Mesodermal cell (in vitro differentiated cells): ENCODE results near the gene IFNA6.

Experiments
- H3K27ac ChIP-seq: 2 replicates; pipeline ENCODE4 v1.7.0; 2013; ENCODE audit warnings: mild to moderate bottlenecking, low read depth, low read length, moderate library complexity; ENCODE audit not compliant: severe bottlenecking
- H3K36me3 ChIP-seq: 2 replicates; pipeline ENCODE4 v1.7.1; 2013; ENCODE audit warnings: mild to moderate bottlenecking, low read length, moderate library complexity; ENCODE audit not compliant: control insufficient read depth, insufficient read depth
- H3K4me1 ChIP-seq: one replicate; pipeline ENCODE4 v1.7.1; 2013; ENCODE audit warnings: mild to moderate bottlenecking, low read length; ENCODE audit not compliant: insufficient read depth, control insufficient read depth, poor library complexity, severe bottlenecking
- H3K4me3 ChIP-seq: 2 replicates; pipeline ENCODE4 v1.7.0; 2013; ENCODE audit warnings: low read length, control low read depth, mild to moderate bottlenecking; ENCODE audit not compliant: insufficient read depth, poor library complexity, severe bottlenecking; ENCODE audit errors: extremely low read depth
- H3K9me3 ChIP-seq: 2 replicates; pipeline ENCODE4 v1.7.1; 2013; ENCODE audit warnings: mild to moderate bottlenecking, low read length, moderate library complexity; ENCODE audit not compliant: control insufficient read depth
- WGBS, 2 experiments: methylation state at CpG; one replicate each; pipeline ENCODE4 v1.1.5; 2013; ENCODE audit warnings: missing lambda C conversion rate in 2 of 2; ENCODE audit not compliant: insufficient coverage in 2 of 2; 5-methylcytosine and 5-hydroxymethylcytosine counted together

Gene IFNA6

GRCh38 chr9:21324047-21324446 is 26.6 kb downstream of the IFNA6 start:
- peaks cover 40% of the 10 kb centered on the region for H3K36me3 ChIP-seq
- WGBS, 2 experiments = 94 to 96% methylated on average over 3 to 4 of the region's 4 CpGs

GRCh38 chr9:21322911-21323461 is 27.7 kb downstream of the IFNA6 start:
- Histone ChIP-seq H3K4me3 (no peak overlapping the region), H3K36me3 (peaks cover 40% of the 10 kb centered on the region), H3K27ac (no peak overlapping the region), H3K4me1 (no peaks in the 10 kb centered on the region), H3K9me3 (no peaks in the 10 kb centered on the region)
- WGBS, 2 experiments = 91 to 93% methylated on average over 5 of the region's 5 CpGs

More at GRCh38 chr9:21324047-21324446, 26.6 kb downstream of the IFNA6 start:
- H3K4me1 ChIP-seq = no peaks in the 10 kb centered on the region
- H3K27ac ChIP-seq = no peak overlapping the region
- no peaks in the 10 kb centered on the region for H3K9me3 ChIP-seq
- H3K4me3 ChIP-seq = no peak overlapping the region

GRCh38 chr9:21320465-21320864 is 30.2 kb downstream of the IFNA6 start:
- no peaks in the 10 kb centered on the region for H3K9me3 ChIP-seq
- no peaks in the 10 kb centered on the region for H3K4me1 ChIP-seq
- H3K36me3 ChIP-seq = peaks cover 33% of the 10 kb centered on the region
- WGBS, 2 experiments = 79% methylated on average over 2 of the region's 2 CpGs; no CpG with 5 or more reads in 1 of the 2 experiments
- no peak overlapping the region for H3K27ac ChIP-seq
- H3K4me3 ChIP-seq = no peak overlapping the region

- Histone ChIP-seq H3K27ac (no peak overlapping the region), H3K9me3 (no peaks in the 10 kb centered on the region), H3K36me3 (peaks cover 13% of the 10 kb centered on the region), H3K4me3 (no peak overlapping the region), H3K4me1 (no peaks in the 10 kb centered on the region)
- 0 to 33% methylated on average over 1 of the region's 7 CpGs for WGBS, 2 experiments
These were observed 32.4 kb downstream of the IFNA6 start for GRCh38 chr9:21317956-21318923.

GRCh38 chr9:21316860-21317259 is 33.8 kb downstream of the IFNA6 start:
- H3K4me3 ChIP-seq = no peak overlapping the region
- H3K27ac ChIP-seq = no peak overlapping the region
- WGBS, 2 experiments = 36% methylated on average over 3 of the region's 3 CpGs; no CpG with 5 or more reads in 1 of the 2 experiments
- no peaks in the 10 kb centered on the region for H3K4me1 ChIP-seq
- peaks cover 2% of the 10 kb centered on the region for H3K9me3 ChIP-seq
- H3K36me3 ChIP-seq = peaks cover 3% of the 10 kb centered on the region

- Histone ChIP-seq H3K4me1 (no peaks in the 10 kb centered on the region), H3K27ac (no peak overlapping the region), H3K4me3 (no peak overlapping the region), H3K36me3 (no peaks in the 10 kb centered on the region), H3K9me3 (peaks cover 5% of the 10 kb centered on the region)
- 78 to 89% methylated on average over 3 to 5 of the region's 8 CpGs for WGBS, 2 experiments
These were observed 34.5 kb downstream of the IFNA6 start for GRCh38 chr9:21316032-21316842.

- no CpG with 5 or more reads among the region's 2 CpGs for WGBS, 2 experiments
- Histone ChIP-seq H3K36me3 (no peaks in the 10 kb centered on the region), H3K9me3 (peaks cover 5% of the 10 kb centered on the region), H3K27ac (no peak overlapping the region), H3K4me1 (no peaks in the 10 kb centered on the region), H3K4me3 (no peak overlapping the region)
These were observed 36.5 kb downstream of the IFNA6 start for GRCh38 chr9:21314152-21314551.

GRCh38 chr9:21311889-21312288 is 38.8 kb downstream of the IFNA6 start:
- no peak overlapping the region for H3K4me3 ChIP-seq
- H3K9me3 ChIP-seq = peaks cover 5% of the 10 kb centered on the region
- H3K27ac ChIP-seq = no peak overlapping the region
- H3K4me1 ChIP-seq = no peaks in the 10 kb centered on the region
- H3K36me3 ChIP-seq = no peaks in the 10 kb centered on the region
- no CpG with 5 or more reads among the region's 1 CpG for WGBS, 2 experiments

- Histone ChIP-seq H3K36me3 (no peaks in the 10 kb centered on the region), H3K27ac (no peak within 1 kb of the TSS), H3K4me1 (no peaks in the 10 kb centered on the region), H3K4me3 (no peak within 1 kb of the TSS), H3K9me3 (no peaks in the 10 kb centered on the region)
- WGBS, 2 experiments = no CpG with 5 or more reads among the region's 2 CpGs
These were observed 45.5 kb downstream of the IFNA6 start, which contains the start of gene IFNA5 for GRCh38 chr9:21305213-21305612. Gene IFNA5 (minus strand): TSS chr9:21305313. CDS start chr9:21305256, 57 bp downstream.
